Stimulated activated CD8-positive, alpha-beta memory T cell treated with anti-CD3 and anti-CD28 coated beads, Interleukin-2, amount 100 ng/mL, for 48 hours (primary cell): ENCODE measurements around the gene TAOK3.
"Not testable (repeated sequence)": the region's sequence is repeated elsewhere in the genome, so short reads cannot be mapped to it uniquely, and the experiment has no call there.

Experiments used
- DNase-seq, 2 donors: peaks; one replicate each; pipeline ENCODE4 v3.0.0-alpha.2; 2020; ENCODE audit warnings: low read depth in 2 of 2

Gene TAOK3

GRCh38 chr12:118299791-118300460 is 72.8 kb downstream of the TAOK3 start:
- DNase-seq: no peak

- DNase-seq: no peak
Measured at GRCh38 chr12:118297284-118297683, 75.4 kb downstream of the TAOK3 start.

- no peak for DNase-seq
Measured at GRCh38 chr12:118292836-118293235, 79.9 kb downstream of the TAOK3 start.

- DNase-seq: no peak
Measured at GRCh38 chr12:118290130-118290529, 82.6 kb downstream of the TAOK3 start.

GRCh38 chr12:118288174-118288573 is 84.5 kb downstream of the TAOK3 start:
- DNase-seq: no peak

- no peak for DNase-seq
Measured at GRCh38 chr12:118287728-118288127, 85.0 kb downstream of the TAOK3 start.

GRCh38 chr12:118282767-118283166 is 89.9 kb downstream of the TAOK3 start:
- DNase-seq: no peak

- DNase-seq: not testable (repeated sequence)
Measured at GRCh38 chr12:118278288-118278687, 94.4 kb downstream of the TAOK3 start.

- no peak for DNase-seq
Measured at GRCh38 chr12:118274066-118274465, 98.6 kb downstream of the TAOK3 start.

- no peak for DNase-seq
Measured at GRCh38 chr12:118271770-118272417, 100.8 kb downstream of the TAOK3 start.

- no peak for DNase-seq
Measured at GRCh38 chr12:118271183-118271582, 101.5 kb downstream of the TAOK3 start.

GRCh38 chr12:118269806-118270205 is 102.9 kb downstream of the TAOK3 start:
- DNase-seq: no peak

GRCh38 chr12:118259079-118259478 is 113.6 kb downstream of the TAOK3 start:
- no peak for DNase-seq

- DNase-seq: no peak
Measured at GRCh38 chr12:118256352-118256751, 116.4 kb downstream of the TAOK3 start.

- no peak for DNase-seq
Measured at GRCh38 chr12:118249547-118249946, 123.2 kb downstream of the TAOK3 start.

- not testable (repeated sequence) for DNase-seq
Measured at GRCh38 chr12:118245886-118246285, 126.8 kb downstream of the TAOK3 start.

GRCh38 chr12:118238888-118239287 is 133.8 kb downstream of the TAOK3 start:
- no peak for DNase-seq

GRCh38 chr12:118237908-118238307 is 134.8 kb downstream of the TAOK3 start:
- DNase-seq: no peak

GRCh38 chr12:118237052-118237665 is 135.5 kb downstream of the TAOK3 start:
- no peak for DNase-seq

- DNase-seq: no peak
Measured at GRCh38 chr12:118220702-118221101, 152.0 kb downstream of the TAOK3 start.

- no peak for DNase-seq
Measured at GRCh38 chr12:118219772-118220171, 152.9 kb downstream of the TAOK3 start.

GRCh38 chr12:118219106-118219505 is 153.6 kb downstream of the TAOK3 start:
- no peak for DNase-seq

GRCh38 chr12:118213452-118213851 is 159.3 kb downstream of the TAOK3 start:
- DNase-seq: no peak
